H1 (cell line): Measurements from ENCODE around the gene ANKFN1. TPM values are rescaled to one million over a fixed set of nuclear protein-coding genes. Genes with fewer than 3 reads are reported as not detected.

ENCODE experiments used
- CTCF ChIA-PET: fragments of 300-600 bp; sonication (Branson Sonifier 250); formaldehyde crosslinking; loops from one replicate; lab custom pipeline; 2021; ENCODE audit not compliant: partially characterized antibody; lab: Charles Lee
- POLR2A ChIA-PET: fragments of 300-600 bp; sonication (Branson Sonifier 250); formaldehyde crosslinking; loops from one replicate; lab custom pipeline; 2021; ENCODE audit warnings: inconsistent platforms; ENCODE audit not compliant: partially characterized antibody; lab: Charles Lee
- DNase-seq, 2 experiments: peaks; one replicate each; pipeline versions ENCODE4 v3.0.0 to v3.0.0-alpha.2; 2010 to 2022; ENCODE audit warnings: low spot score in 2 of 2, low read depth in 1 of 2, mixed read lengths in 1 of 2
- FAIRE-seq: peaks from 2 replicates; lab custom pipeline; 2011; peaks lifted over from hg19 to GRCh38; lab: Jason Lieb, UNC
- H2AFZ ChIP-seq: 2 replicates; pipeline ENCODE4 v1.8.1; 2012; ENCODE audit warnings: low read length, inconsistent platforms
- H2AK5ac ChIP-seq: 2 replicates; pipeline ENCODE4 v1.6.1; 2013; ENCODE audit warnings: low read depth, low read length
- H2BK120ac ChIP-seq: replicated peaks from 2 replicates; pipeline ENCODE3; 2013; ENCODE audit warnings: low read depth, low read length, inconsistent platforms
- H2BK12ac ChIP-seq: 2 replicates; pipeline ENCODE4 v1.6.1; 2013; ENCODE audit warnings: low read depth, low read length
- H2BK15ac ChIP-seq: 2 replicates; pipeline ENCODE4 v1.6.1; 2013; ENCODE audit warnings: low read length
- H2BK20ac ChIP-seq: 2 replicates; pipeline ENCODE4 v1.6.1; 2013; ENCODE audit warnings: low read length
- H2BK5ac ChIP-seq: 2 replicates; pipeline ENCODE4 v1.6.1; 2013; ENCODE audit warnings: low read depth, low read length
- H3K14ac ChIP-seq: 2 replicates; pipeline ENCODE4 v1.6.1; 2013; ENCODE audit warnings: inconsistent platforms; ENCODE audit not compliant: insufficient read length
- H3K18ac ChIP-seq: 2 replicates; pipeline ENCODE4 v1.6.1; 2013; ENCODE audit warnings: low read length; ENCODE audit errors: extremely low read depth
- H3K23ac ChIP-seq: 2 replicates; pipeline ENCODE4 v1.6.1; 2013; ENCODE audit warnings: inconsistent platforms; ENCODE audit not compliant: insufficient read length
- H3K23me2 ChIP-seq: 2 replicates; pipeline ENCODE4 v1.6.1; 2013; ENCODE audit warnings: low read depth, low read length
- H3K27ac ChIP-seq: 2 replicates; pipeline ENCODE4 v1.6.1; 2011; ENCODE audit warnings: low read depth, low read length, inconsistent platforms
- H3K27me3 ChIP-seq, 4 experiments: replicated peaks in 1 of 4; 1 replicate in 1 of 4; 2 replicates in 3 of 4; pipeline versions ENCODE4 v1.6.1 to v1.8.1; 2011 to 2013; ENCODE audit warnings: low read length in 3 of 4, mild to moderate bottlenecking in 3 of 4, inconsistent platforms in 2 of 4, mixed read lengths in 2 of 4, moderate library complexity in 1 of 4; ENCODE audit not compliant: control insufficient read depth in 3 of 4, insufficient read depth in 3 of 4; ENCODE audit errors: extremely low read depth in 1 of 4
- H3K36me3 ChIP-seq, 4 experiments: 2 replicates each; pipeline versions ENCODE4 v1.6.1 to v1.8.1; 2011 to 2013; ENCODE audit warnings: mild to moderate bottlenecking in 4 of 4, low read length in 3 of 4, moderate library complexity in 2 of 4, control low read depth in 1 of 4, inconsistent platforms in 1 of 4; ENCODE audit not compliant: insufficient read depth in 4 of 4, control insufficient read depth in 2 of 4
- H3K4ac ChIP-seq: replicated peaks from 2 replicates; pipeline ENCODE3; 2013; ENCODE audit warnings: low read length, low read depth, mixed read lengths, inconsistent platforms; ENCODE audit not compliant: insufficient read length
- H3K4me1 ChIP-seq, 4 experiments: replicated peaks in 1 of 4; 1 replicate in 1 of 4; 2 replicates in 3 of 4; pipeline versions ENCODE4 v1.6.1 to v1.8.1; 2011 to 2013; ENCODE audit warnings: low read length in 3 of 4, inconsistent platforms in 2 of 4, mixed read lengths in 1 of 4; ENCODE audit not compliant: insufficient read depth in 4 of 4, control insufficient read depth in 3 of 4
- H3K4me2 ChIP-seq, 2 experiments: 2 replicates each; pipeline versions ENCODE4 v1.6.1 to v1.8.1; 2011 to 2013; ENCODE audit warnings: low read depth in 2 of 2, low read length in 2 of 2, control low read depth in 1 of 2, inconsistent platforms in 1 of 2, mild to moderate bottlenecking in 1 of 2; ENCODE audit not compliant: insufficient read depth in 1 of 2
- H3K4me3 ChIP-seq, 4 experiments: fragments of 200-600, 300-600 bp in 1 of 4; sonication (generic), shearing (Covaris generic), sonication (Bioruptor Twin) in 1 of 4; 2 replicates each; pipeline versions ENCODE4 v1.5.1 to v1.8.1; 2011 to 2016; ENCODE audit warnings: low read length in 4 of 4, low read depth in 3 of 4, control low read depth in 2 of 4, inconsistent platforms in 2 of 4, mild to moderate bottlenecking in 2 of 4, mixed read lengths in 1 of 4, moderate library complexity in 1 of 4; ENCODE audit not compliant: insufficient read depth in 2 of 4; ENCODE audit errors: extremely low read depth in 1 of 4
- H3K56ac ChIP-seq: replicated peaks from 2 replicates; pipeline ENCODE3; 2013; ENCODE audit warnings: low read depth, mild to moderate bottlenecking, mixed read lengths, low read length, inconsistent platforms; ENCODE audit not compliant: insufficient read length
- H3K79me1 ChIP-seq: 2 replicates; pipeline ENCODE4 v1.6.1; 2013; ENCODE audit warnings: low read depth, low read length, control low read depth
- H3K79me2 ChIP-seq, 2 experiments: 2 replicates each; pipeline versions ENCODE4 v1.6.1 to v1.8.1; 2012 to 2013; ENCODE audit warnings: low read length in 2 of 2, mild to moderate bottlenecking in 2 of 2, inconsistent platforms in 1 of 2; ENCODE audit not compliant: insufficient read depth in 2 of 2, control insufficient read depth in 1 of 2
- H3K9ac ChIP-seq, 4 experiments: replicated peaks in 1 of 4; 1 replicate in 1 of 4; 2 replicates in 3 of 4; pipeline versions ENCODE4 v1.6.1 to v1.8.1; 2011 to 2013; ENCODE audit warnings: low read depth in 3 of 4, low read length in 3 of 4, control low read depth in 2 of 4, mild to moderate bottlenecking in 2 of 4, moderate library complexity in 2 of 4, inconsistent platforms in 1 of 4; ENCODE audit errors: extremely low read depth in 1 of 4
- H3K9me3 ChIP-seq, 2 experiments: 2 replicates each; pipeline versions ENCODE4 v1.6.1 to v1.8.1; 2012 to 2013; ENCODE audit warnings: mild to moderate bottlenecking in 2 of 2, moderate library complexity in 2 of 2, control low read depth in 1 of 2, inconsistent platforms in 1 of 2, low read depth in 1 of 2, low read length in 1 of 2, mixed read lengths in 1 of 2; ENCODE audit not compliant: insufficient read depth in 2 of 2
- H4K20me1 ChIP-seq, 2 experiments: replicated peaks in 1 of 2; 2 replicates each; pipeline versions ENCODE3 to v1.8.1; 2011 to 2013; ENCODE audit warnings: inconsistent platforms in 2 of 2, low read length in 2 of 2, mild to moderate bottlenecking in 1 of 2; ENCODE audit not compliant: insufficient read depth in 2 of 2, control insufficient read depth in 1 of 2
- H4K5ac ChIP-seq: 2 replicates; pipeline ENCODE4 v1.6.1; 2013; ENCODE audit warnings: low read length, low read depth, mixed read lengths, inconsistent platforms; ENCODE audit not compliant: insufficient read length
- H4K8ac ChIP-seq: 2 replicates; pipeline ENCODE4 v1.8.0; 2013; ENCODE audit warnings: mild to moderate bottlenecking, moderate library complexity, low read length, inconsistent platforms; ENCODE audit not compliant: insufficient read depth; ENCODE audit errors: extremely low read depth
- H4K91ac ChIP-seq: replicated peaks from 2 replicates; pipeline ENCODE3; 2013; ENCODE audit warnings: low read length, mixed read lengths, inconsistent platforms; ENCODE audit not compliant: insufficient read length
- CBX8 ChIP-seq: fragments of 300-800, 300-1000 bp; sonication (generic); IDR thresholded peaks from 2 replicates; pipeline ENCODE4 v1.7.1; 2016; ENCODE audit warnings: low read depth, low read length, borderline replicate concordance
- CTCF ChIP-seq, 3 experiments: IDR thresholded peaks; 1 replicate in 2 of 3; 2 replicates in 1 of 3; pipeline versions ENCODE4 v1.5.1 to v1.6.1; 2011; ENCODE audit warnings: low read length in 3 of 3, mild to moderate bottlenecking in 3 of 3, inconsistent platforms in 2 of 3, low read depth in 1 of 3, moderate library complexity in 1 of 3; ENCODE audit not compliant: insufficient read depth in 1 of 3; ENCODE audit errors: control extremely low read depth in 1 of 3
- EGR1 ChIP-seq: IDR thresholded peaks from 2 replicates; pipeline ENCODE4 v1.6.1; 2011; ENCODE audit warnings: low read depth, low read length, borderline replicate concordance
- EZH2 ChIP-seq: fragments of 200-600 bp; sonication (generic); IDR thresholded peaks from 2 replicates; pipeline ENCODE4 v1.7.1; 2012; ENCODE audit warnings: low read depth, mild to moderate bottlenecking, moderate library complexity, low read length, inconsistent platforms; ENCODE audit not compliant: severe bottlenecking
- GABPA ChIP-seq: IDR thresholded peaks from 2 replicates; pipeline ENCODE4 v1.6.1; 2011; ENCODE audit warnings: mild to moderate bottlenecking, low read length, moderate library complexity, borderline replicate concordance; ENCODE audit not compliant: insufficient read depth
- KDM1A ChIP-seq: fragments of 200-600, 300-600 bp; sonication (generic); IDR thresholded peaks from 2 replicates; pipeline ENCODE4 v1.7.1; 2016; ENCODE audit warnings: mild to moderate bottlenecking, low read length, borderline replicate concordance
- NRF1 ChIP-seq: IDR thresholded peaks from 2 replicates; pipeline ENCODE4 v1.6.1; 2011; ENCODE audit warnings: mild to moderate bottlenecking, low read depth, low read length, improper control_type of control experiment
- RBBP5 ChIP-seq: IDR thresholded peaks from 2 replicates; pipeline ENCODE4 v1.7.1; 2012; ENCODE audit warnings: low read depth, mild to moderate bottlenecking, inconsistent platforms, low read length, moderate library complexity, borderline replicate concordance
- SP1 ChIP-seq: IDR thresholded peaks from 2 replicates; pipeline ENCODE4 v1.6.1; 2011; ENCODE audit warnings: low read depth, low read length
- USF2 ChIP-seq: IDR thresholded peaks from 2 replicates; pipeline ENCODE4 v1.6.1; 2011; ENCODE audit warnings: low read length, improper control_type of control experiment
- WGBS, 2 experiments: shearing (Covaris generic) in 1 of 2; methylation state at CpG; one replicate each; pipeline versions ENCODE4 v1.1.6 to v1.1.7; 2013 to 2015; ENCODE audit warnings: low lambda C conversion rate in 2 of 2, mixed read lengths in 2 of 2, inconsistent platforms in 1 of 2, low coverage in 1 of 2, missing lambda C conversion rate in 1 of 2; ENCODE audit not compliant: insufficient replicate concordance in 2 of 2, insufficient coverage in 1 of 2, insufficient read length in 1 of 2; ENCODE audit errors: extremely low coverage in 1 of 2, missing lambda C conversion rate in 1 of 2; 5-methylcytosine and 5-hydroxymethylcytosine counted together
- polyA plus RNA-seq, 7 experiments: library from polyadenylated mRNA; depleted of rRNA in 3 of 7; stranded (reverse) in 5 of 7; unstranded in 2 of 7; fragments of >200 nt in 5 of 7; fragments of 200-250 nt in 2 of 7; gene quantifications; 1 replicate in 5 of 7; 2 replicates in 1 of 7; 4 replicates in 1 of 7; pipeline versions ENCODE4 v1.2.1 to v1.2.3, GENCODE V29; 2011 to 2013; ENCODE audit warnings: missing spikeins in 2 of 7, mixed read lengths in 2 of 7
- total RNA-seq: library from RNA; stranded (reverse); fragmentation: NEBNext Ultra II Directional; extraction: Animal tissue kit (Norgen Biotek cat#: 25700); gene quantifications from 2 replicates; pipeline ENCODE4 v1.2.1, GENCODE V29; 2021

Gene ANKFN1
- total and polyA plus RNA-seq, 2 of the 8 experiments (the other 6 are each of a cell fraction or from before 2014, with no cell fraction given): not detected

- no peak overlapping the region for H3K9ac ChIP-seq
- no peak overlapping the region for H3K27ac ChIP-seq
- DNase-seq: no peak
- H4K91ac ChIP-seq: no peak overlapping the region
- ChIA-PET POLR2A (no interaction called here), CTCF (interaction anchor here (0.6 to 1.1 kb wide), 4 partner anchors 14 to 641 kb away, joined by 3 to 4 read pairs (median 4); no protein-coding TSS in a partner anchor)
- no peak overlapping the region for H2BK5ac ChIP-seq
- H3K36me3 ChIP-seq: no peaks in the 10 kb centered on the region
- H3K79me1 ChIP-seq: no peaks in the 10 kb centered on the region
- H4K20me1 ChIP-seq: no peaks in the 10 kb centered on the region
- no peaks in the 10 kb centered on the region for H3K23me2 ChIP-seq
- peaks cover 0 to 4% (median 3%) of the 10 kb centered on the region in 4 experiments; a peak in 4 of 7 replicates for H3K4me1 ChIP-seq
- no peaks in the 10 kb centered on the region for H3K27me3 ChIP-seq
- H3K23ac ChIP-seq: no peak overlapping the region
- 78% methylated on average over 1 of the region's 1 CpG; no CpG with 5 or more reads in 1 of the 2 experiments for WGBS, 2 experiments
- no peak for FAIRE-seq
- no peak overlapping the region for H2AK5ac ChIP-seq
- no peak overlapping the region for H3K14ac ChIP-seq
- H3K79me2 ChIP-seq: no peaks in the 10 kb centered on the region
- no peak overlapping the region for H4K5ac ChIP-seq
- H3K4me3 ChIP-seq: no peak overlapping the region
- no peak overlapping the region for H2BK15ac ChIP-seq
- H3K18ac ChIP-seq: no peak overlapping the region
- H2BK12ac ChIP-seq: no peak overlapping the region
- no peak overlapping the region for H4K8ac ChIP-seq
- H2BK120ac ChIP-seq: no peak overlapping the region
- H2BK20ac ChIP-seq: no peak overlapping the region
- H3K9me3 ChIP-seq: no peaks in the 10 kb centered on the region
- H3K4ac ChIP-seq: no peak overlapping the region
- H2AFZ ChIP-seq: no peak overlapping the region
- no peak overlapping the region for H3K56ac ChIP-seq
- H3K4me2 ChIP-seq: no peak overlapping the region
- TF ChIP-seq CBX8 (no peak), RBBP5 (no peak), NRF1 (no peak), KDM1A (no peak), EGR1 (no peak), CTCF (IDR thresholded peaks at IDR 0.05; ENCODE audit: control extremely low read depth in 1 of 3, insufficient read depth in 1 of 3, low read depth in 1 of 3, low read length in 3 of 3) (no peak), SP1 (no peak), GABPA (no peak), EZH2 (no peak), USF2 (no peak)
These were observed 6.6 kb downstream of the ANKFN1 start for GRCh38 chr17:56159826-56160380.
